ENCODE measurements around the gene FAM53B.
"Not testable (repeated sequence)": the region's sequence is repeated elsewhere in the genome, so short reads cannot be mapped to it uniquely, and the experiment has no call there.

FAM53B gene

DNA sequence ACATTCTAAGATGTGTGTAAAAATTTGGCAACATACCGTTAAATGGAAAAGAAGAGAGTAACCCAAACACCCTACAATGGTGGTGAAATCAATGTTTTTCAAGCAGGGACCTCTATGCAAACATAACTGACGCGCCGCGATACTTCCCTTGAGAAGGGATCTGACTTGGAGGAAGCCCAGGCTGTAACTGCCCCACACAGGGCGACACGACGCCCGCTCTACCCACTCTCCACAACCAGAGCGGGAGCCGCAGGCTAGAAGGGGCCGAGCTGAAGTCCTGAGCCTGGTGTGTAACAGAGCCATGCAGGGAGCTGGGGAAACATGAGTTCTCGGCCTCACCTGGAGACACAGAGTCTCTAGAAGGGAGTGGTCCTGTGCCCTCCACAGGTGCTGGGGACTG lies 120.2 kb downstream of the FAM53B start:
- no peak for DNase-seq

DNA sequence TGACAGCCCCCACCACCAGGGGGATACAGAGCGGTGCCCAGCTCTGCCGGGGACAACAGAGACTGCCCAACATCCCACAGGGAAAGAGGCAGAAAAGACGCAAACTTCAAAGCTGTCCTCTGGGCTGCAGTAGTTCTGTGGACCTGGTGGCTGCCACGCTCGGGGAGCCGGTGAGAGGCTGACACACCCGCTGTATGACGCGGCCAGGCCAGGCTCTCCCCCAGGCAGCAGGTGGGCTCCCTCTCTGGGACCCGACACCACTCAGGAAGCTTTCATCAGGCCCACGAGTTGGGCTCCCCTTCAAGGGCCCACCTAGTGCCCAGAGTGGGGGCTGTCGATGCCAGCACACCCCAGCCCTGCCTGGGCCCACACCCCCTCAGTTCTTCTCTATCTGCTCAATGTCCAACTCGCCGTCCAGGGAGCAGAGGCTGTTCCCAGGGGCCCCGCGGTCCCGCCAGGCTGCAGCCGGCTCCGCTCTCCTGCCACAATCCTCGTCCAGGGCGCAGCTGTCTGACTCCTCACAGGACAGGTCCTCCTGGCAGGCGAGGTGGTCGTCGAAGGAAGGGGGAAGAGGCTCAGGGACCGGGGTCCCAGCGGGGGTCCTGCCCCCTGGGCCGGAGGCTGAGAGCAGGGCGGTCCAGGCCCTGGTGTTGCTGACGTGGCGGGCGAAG lies 121.2 kb downstream of the FAM53B start:
- no peak for DNase-seq

DNA sequence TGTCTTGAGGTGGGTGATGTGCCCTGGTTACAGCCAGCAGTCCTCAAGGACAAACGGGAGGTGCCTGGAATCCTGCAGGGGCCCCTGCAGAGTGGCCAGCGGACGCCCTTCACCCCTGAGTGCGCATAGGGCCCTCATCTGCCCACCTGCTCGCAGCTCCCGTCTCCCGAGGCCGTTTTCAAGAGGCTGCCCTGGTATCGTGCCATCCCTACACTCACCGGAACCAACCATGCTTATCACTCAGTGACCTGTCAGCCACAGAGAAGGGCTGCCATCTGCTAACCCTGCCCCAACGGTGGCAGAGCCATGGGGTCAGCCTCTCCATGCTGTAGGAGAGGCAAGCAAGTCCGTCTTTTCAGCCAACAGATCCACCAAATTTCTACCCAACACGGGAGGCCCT lies 122.0 kb downstream of the FAM53B start:
- DNase-seq, result no peak

DNA sequence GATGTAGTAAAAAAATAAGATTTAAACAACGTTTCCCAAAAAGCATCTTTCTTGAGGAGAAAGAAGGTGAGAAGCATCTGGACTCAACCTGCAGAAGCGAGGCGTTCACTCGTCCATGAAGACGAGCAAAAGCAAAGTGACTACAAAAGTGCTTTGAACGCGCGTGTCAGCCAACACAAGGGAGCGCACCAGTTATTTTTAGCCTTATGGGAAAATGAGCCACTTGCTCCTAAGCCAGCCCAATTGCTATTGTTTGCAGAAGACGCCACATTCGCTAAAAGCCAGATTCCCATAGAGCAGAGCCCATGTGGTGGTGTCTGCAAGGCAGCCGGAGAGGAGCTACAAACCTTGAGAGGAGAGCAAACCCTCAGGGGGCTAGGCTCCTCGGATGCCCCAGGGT lies 122.5 kb downstream of the FAM53B start:
- no peak for DNase-seq

DNA sequence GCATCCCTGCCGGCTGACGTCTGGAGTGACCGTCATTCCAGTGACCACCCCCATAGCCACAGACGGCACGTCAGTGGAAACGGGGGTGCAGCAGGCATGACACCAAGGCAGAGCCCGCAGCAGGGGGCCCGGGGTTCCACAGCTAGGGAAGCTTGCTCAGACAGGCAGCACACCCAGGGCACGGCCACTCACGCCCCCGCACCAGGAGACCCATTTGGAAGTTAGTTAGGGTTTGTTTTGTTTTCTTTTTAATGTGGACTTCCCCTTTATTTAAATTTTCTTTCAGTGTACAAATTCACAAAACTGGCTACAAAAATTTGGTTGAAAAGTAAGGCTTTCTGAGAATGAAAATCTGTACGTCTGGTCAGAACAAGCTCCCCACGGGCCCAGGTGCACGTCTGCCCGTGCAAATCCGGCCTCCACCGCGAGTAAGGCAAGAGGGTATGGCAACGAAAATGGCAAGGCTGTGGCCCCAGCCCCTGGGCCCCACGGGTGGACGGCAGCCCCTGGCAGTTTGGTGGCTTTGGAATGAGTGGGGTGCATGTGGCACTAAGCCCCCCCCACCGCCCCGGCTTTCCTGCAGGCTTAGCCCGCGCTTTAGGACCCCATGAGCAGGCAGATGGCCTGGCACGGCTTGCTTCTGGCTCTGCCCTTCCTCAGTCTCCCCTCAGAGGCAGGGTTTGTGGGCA lies 124.2 kb downstream of the FAM53B start:
- DNase-seq, result no peak

DNA sequence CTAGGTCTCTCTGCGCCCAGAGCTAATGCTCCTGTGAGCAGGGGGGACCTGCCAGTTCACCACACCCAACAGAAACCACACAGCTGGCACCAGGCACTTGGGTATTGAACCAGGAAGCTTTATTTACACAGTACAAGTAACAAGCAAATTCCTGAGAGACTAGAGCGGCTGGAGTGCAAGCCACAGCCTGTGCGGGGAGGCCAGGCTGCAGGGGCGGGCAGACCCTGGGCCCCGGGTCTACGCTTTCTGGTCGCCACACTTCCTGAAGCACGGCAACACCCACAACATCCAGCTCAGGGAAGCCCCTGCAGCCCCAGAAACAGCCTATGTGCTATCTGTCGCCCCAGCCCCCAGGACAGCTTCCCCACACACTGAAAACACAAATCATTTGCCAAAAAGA lies 125.0 kb downstream of the FAM53B start:
- no peak for DNase-seq

DNA sequence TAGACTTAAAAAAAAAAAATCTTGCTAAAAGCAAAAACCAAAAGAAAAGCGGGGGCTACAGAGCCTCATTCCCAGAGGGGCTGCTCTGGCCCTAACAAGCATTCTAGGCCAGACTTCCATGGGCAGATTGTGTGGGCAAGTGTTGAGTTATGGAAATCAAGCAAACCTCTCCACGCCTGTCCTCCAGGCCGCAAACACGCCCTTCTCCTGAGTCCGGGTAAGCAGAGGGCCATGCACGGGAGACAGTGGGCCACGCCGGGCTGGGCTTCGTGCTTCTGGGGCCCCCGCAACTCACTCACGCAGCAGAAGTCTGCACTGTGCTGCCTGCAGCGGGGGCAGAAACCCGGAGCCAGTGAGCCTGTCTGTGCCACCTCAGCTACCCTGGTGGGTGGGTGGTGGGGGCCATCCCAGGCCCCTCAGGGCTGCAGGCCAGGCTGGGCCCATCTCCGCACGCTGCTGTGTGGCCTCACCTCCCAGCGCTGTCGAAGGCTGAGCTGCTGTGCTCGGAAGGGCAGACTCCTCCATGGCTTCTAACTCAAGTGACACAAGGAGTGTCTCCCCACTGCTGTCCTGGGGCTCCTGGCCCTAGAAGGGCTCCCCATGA lies 125.6 kb downstream of the FAM53B start:
- DNase-seq, result no peak

DNA sequence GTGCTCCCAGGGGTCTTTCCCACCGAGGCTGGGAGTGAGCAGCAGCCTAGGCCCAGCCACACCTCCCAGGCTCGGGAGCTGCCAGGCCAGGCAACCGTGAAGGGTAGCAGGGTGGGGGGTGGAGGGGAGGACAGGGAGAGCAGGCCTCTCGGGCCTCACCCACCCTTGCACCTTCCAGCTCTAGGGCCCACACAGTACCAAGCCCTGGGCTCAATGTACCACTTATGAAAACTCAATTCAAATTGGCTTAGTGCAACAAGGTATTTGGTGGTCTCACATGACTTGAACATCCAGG lies 127.4 kb downstream of the FAM53B start:
- DNase-seq, result no peak

DNA sequence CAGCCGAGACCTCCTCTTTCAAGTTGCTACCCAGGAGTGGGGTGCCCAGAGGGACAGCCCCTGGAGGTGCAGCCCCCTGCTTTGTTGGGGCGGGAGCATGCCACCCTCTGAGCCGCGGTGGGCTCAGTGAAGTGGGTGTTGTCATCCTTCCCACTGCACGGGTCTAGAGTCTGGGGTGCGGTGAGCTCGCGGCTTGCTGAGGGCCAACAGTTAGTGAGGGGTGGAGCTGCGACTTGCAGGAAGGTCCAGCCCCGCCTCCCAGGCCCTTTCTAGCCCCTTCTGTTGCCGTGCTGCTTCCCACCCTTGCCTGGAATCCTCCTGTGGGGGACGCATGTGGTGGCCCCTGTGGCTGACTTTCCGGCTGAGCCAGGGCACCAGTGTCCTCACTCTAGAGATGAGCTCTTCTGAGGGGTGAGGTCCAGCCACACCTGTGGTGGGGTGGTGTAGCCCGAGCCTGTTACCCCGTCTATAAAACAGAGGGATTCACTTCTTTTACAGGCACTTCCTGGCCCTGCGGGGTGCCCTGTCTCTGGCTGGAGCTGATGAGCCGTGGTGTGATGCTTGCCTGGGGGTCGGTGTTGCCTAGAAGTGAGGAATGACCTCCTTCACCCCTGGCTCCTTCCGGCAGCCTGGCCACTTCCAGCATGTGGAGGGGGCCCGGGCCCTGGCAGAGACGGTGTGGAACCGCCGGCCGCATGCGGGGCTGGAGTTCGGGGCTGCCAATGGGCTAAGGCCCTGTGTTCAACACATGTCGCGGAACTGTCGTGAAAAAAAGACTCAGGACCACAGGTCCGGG lies 127.9 kb downstream of the FAM53B start:
- no peak for DNase-seq

DNA sequence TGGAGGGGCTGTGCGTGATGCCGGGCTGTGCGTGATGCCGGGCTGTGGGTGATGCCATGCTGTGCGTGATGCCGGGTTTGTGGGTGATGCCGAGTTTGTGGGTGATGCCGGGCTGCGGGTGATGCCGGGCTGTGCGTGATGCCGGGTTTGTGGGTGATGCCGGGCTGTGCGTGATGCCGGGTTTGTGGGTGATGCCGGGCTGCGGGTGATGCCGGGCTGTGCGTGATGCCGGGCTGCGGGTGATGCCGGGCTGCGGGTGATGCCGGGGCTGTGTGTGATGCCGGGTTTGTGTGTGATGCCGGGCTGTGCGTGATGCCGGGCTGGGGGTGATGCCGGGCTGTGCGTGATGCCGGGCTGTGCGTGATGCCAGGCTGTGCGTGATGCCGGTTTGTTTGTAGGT lies 128.9 kb downstream of the FAM53B start:
- no peak for DNase-seq

DNA sequence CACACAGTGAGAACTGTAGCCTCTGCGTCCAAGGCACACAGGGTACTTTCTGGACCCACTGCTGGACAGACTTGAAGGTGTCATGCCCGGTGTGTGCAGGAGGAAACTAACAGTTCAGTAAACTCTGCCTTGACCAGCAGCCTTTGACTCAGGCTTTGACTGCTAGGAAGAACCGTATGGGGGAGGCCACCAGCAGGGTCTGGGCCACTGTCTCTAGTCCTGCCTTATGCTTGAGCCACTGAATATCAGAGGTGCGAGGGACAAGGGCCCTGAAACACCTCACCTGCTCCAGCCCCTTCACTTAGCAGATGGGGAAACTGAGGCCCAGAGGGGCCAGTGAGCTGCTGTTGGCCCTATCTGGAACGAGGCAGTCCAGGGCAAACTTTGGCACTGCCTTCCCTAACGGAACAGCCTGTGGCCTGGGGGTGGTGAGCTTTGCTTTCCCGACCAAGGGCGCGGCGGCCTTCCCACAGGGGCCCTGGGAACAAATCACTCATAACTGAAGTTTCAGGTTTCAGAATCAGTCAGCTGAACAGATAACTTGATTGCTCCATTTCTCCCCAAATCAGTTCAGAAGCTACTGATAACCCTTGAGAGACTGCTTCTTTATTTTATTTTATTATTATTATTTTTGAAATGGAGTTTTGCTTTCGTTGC lies 130.0 kb downstream of the FAM53B start:
- DNase-seq, result no peak

DNA sequence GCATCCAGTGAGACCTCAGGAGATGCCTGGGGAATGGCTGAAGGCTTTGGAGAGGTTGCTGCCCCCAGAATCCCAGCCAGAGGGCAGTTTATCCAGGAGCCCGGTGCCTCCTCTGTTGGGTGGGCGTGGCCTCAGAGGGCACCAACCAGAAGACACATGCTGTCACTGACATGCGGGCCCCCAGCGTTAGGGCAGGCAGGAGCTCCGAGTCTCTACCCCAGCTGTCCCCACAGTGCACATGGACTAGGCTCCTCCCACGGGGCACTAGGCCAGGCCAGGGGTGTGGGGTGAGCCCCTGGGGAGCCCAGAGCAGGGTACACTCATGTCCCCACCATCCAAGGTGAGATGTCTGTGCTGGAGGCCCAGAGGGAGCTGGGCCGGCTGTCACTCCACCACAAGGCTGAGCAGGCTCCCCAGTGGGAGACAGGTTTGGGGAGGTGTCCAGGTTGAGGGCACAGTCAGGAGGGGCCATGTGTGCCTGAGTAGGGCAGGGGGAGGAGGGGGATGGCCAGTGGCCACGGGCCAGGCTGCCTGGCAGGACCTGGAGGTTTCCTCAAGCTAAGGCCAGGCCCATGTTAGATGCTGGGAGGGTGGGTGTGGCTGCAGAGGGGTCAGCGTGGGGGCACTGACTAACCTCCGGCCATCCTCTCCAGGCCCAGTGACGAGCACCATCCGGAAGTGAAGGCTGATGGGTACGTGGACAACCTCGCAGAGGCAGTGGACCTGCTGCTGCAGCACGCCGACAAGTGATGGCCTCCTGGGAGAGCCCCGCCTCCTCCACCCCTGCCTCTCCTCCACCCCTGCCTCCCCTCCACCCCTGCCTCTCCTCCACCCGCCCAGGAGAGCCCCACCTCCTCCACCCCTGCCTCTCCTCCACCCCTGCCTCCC lies 131.3 kb downstream of the FAM53B start:
- no peak for DNase-seq

DNA sequence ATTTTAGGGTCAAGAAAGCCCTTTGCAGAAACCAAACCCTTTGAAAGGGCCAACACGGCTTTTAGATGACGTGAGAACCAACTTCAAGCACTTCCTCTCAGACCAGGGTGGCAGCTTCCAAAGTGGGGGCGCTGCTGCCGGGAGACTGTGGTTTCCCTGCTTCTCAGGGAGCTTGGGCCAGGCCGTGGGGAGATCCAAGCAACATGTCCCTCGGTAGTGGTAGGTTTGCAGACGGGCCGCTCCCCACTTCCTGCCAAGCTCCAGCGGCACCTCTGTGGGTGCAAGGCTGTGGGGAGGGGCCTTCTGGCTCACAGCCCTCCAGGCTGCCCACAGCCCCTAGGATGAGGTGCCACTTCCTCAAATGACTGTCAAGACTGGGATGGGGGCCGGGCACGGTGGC lies 132.4 kb downstream of the FAM53B start:
- DNase-seq, result no peak

DNA sequence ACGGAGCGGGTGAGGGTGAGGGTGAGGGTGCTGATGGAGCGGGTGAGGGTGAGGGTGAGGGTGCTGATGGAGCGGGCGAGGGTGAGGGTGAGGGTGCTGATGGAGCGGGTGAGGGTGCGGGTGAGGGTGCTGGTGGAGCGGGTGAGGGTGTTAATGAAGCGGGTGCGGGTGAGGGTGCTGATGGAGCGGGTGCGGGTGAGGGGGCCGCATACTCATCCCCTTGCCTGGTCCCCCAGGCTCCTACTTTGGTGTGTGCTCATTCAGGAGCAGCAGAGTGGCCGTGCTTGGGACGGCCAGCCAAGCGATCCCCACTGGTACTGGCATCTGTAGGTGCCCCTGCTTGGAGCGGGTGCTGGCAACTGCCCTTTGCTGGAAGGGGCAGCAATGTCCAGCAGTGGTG lies 133.3 kb downstream of the FAM53B start:
- not testable (repeated sequence) for DNase-seq

DNA sequence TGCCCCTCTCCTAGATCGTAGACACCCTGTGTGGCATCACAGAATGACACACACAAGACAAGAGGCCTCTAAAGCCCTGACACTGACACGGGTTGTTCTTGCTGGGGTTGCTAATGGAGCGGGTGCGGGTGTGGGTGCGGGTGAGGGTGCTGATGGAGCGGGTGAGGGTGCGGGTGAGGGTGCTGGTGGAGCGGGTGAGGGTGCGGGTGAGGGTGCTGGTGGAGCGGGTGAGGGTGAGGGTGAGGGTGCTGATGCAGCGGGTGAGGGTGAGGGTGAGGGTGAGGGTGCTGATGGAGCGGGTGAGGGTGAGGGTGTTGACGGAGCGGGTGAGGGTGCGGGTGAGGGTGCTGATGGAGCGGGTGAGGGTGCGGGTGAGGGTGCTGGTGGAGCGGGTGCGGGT lies 134.0 kb downstream of the FAM53B start:
- DNase-seq, result not testable (repeated sequence)

DNA sequence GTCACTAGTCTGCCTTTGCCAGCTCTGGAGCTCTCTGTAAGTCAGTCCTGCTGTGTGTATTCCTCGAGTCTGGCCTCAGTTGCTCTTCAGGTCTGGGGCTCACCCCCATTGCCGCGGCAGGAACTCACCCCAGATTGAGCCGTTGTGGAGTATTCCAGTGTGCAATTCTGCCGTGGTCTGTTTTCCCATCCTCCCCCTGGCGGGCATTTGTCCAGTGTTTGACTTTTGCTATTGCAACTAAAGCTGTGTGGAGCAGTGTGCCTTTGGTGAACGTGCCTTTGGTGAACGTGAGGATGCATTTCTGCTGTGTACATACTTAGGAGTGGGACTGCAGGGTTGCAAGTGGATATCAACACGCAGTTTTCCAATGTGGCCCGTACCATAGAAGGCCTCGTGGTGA lies 134.5 kb downstream of the FAM53B start:
- DNase-seq, result no peak

DNA sequence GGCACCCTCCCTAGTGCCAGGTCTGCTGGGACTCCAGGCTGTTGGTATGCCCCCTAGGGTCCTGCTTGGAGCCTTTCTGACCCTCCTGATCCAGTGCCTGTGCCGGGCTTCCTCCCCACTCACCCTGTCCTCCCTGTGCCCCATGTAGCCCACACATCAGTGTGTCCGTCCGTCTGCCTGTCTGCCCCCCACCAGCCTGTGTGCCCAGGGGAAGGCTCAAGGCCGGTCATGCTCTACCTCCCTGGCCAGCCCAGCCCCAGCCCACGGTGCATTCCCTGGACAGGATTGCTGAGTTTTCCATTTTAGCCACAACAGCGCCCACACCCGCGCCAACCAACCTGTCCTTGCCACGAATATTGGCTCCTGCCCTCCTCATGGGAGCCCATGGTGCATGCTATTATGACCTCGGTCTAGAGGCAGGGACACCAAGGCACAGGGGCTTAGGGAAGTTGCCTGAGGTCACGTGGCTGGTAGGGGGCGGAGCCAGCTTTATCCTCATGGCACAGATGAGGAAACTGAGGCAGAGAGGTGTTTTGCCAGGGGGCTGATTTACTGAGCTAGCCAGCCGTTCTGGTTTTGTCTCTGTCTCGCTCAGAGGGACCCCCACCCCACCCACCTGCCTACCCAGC lies 136.0 kb downstream of the FAM53B start:
- no peak for DNase-seq

DNA sequence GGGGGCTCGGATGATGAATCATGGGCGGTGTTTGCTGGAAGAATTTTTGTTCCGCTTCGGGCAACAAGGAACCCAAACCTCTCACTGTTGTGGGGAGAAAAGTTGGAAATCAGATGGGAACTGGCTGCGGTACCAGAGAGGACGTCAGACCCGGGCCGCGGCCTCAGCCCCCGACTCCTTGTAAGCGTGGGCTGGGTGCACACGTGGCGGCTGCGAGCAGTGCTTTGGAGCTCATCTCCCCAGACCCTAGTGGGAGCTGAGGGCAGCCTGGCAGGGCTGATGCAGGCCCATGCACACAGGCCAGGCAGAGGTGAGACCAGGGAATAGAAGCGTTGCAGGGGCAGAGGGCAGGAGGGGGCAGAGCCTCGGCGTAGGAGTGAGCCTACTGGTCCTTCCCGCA lies 136.5 kb downstream of the FAM53B start:
- no peak for DNase-seq

DNA sequence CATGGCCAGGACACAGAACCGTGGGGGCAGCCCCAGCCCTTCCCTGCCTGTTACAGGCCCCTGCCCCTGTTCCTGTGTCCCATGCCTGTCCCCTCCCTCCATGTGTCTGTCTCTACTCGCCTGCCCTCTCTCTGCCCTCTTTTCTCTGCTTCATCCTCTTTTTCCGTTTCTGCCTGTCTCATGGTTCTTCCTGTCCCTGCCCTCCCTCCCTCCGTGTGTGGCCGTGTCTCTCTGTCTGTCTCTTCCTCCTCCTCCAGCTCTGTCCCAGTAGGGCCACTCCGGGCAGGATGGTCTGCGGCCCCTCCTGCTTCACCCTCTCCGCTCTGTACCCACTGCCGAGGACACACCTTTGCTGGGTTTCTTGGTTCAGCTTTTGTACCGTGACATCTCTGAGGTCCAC lies 137.4 kb downstream of the FAM53B start:
- DNase-seq, result no peak

DNA sequence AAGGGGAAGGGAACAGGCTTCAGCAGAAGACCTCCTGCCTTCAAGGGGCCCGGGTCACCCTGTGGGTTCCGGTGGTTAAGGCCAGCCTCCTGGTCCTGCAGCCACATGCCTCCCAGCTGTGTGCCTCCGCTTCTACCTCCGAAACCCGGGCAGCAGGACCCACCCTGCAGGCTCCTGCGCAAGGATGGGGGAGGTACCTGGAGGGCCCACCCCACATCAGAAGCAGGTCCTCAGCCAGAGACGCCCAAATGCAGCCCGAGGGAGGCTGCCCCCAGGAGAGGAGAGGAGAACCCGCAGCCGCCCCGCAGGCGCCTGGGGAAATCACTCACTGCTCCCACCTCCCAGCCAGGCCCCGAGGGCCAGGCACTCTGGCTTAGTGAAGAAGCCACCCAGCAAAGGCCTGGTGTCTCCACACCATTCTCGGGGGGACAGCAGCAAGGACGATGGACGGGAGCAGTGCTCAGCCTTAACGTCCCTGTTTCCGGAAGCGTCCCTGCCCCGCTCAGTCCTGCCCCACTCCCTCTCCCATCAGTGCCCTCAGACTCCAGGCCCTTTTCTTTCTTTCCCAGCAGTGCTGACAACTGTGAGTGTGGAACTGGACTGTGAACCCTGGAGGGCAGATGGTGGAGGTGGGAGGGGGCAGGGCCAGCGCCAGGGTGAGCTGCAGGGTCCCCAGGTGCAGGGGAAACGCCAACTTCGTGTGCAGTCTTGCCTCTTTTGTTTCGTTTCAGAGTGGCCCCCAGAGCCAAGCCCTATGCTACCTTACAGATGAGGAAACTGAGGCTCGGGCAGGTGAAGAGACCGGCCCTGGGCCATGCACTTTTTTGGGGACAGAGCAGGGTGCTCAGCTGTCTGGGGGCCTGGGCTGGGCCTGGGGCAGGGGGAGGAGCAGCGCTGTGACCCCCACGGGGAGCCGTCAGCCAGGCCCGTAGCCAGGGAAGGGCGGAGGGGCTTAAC lies 138.0 kb downstream of the FAM53B start:
- no peak for DNase-seq

DNA sequence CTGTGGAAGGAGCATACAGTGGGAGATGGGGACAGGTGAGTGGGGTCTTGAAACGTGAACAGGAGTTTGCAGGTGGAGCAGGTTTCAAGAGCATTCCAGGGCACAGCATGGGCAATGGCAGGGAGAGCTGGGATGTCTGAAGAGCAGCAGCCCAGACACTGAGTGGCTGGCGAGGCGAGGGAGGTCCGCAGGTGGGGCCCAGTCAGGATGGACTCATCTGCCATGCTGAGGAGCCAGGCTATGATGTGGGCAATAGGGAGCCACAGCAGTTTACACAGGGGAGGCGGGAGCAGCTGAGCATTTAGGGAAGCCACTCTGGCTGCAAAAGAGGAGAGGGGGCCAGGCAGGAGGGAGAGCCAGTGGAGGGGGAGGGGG lies 138.7 kb downstream of the FAM53B start:
- no peak for DNase-seq
